NCI-H1436 treated with DMSO at 0.1 percent for 48 hours (cell line): ENCODE data around the gene XYLT1.

ENCODE experiments used
- DNase-seq: peaks from one replicate; lab custom pipeline; 2025; lab: John Stamatoyannopoulos, UW

The XYLT1 gene

DNA sequence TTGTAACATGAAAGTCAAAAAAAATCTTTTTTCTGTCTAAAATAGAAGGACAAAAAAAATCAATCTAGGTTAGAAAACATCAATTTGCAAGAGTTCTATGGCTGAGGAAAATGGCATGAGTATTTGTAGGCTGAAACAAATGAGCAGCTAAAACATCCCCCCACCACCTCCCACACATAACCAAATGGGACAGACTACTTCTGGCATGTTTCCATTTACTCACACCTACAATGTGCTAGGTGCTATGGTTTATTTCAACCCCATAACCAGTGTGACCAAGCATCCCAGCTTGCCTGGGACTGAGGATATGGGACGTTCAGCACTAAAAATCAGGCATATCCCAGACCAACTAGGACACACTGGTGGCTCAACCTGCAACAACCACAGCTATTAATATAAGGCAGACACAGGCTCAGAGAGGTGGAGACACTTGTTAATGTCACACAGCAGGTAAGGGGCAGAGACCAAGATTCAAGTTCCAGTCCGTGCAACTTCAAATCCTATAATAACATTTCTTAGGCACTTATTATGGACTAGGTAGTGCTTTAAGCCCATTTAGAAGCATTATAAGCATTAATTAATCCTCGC lies 96.0 kb downstream of the XYLT1 start:
- DNase-seq: no peak

DNA sequence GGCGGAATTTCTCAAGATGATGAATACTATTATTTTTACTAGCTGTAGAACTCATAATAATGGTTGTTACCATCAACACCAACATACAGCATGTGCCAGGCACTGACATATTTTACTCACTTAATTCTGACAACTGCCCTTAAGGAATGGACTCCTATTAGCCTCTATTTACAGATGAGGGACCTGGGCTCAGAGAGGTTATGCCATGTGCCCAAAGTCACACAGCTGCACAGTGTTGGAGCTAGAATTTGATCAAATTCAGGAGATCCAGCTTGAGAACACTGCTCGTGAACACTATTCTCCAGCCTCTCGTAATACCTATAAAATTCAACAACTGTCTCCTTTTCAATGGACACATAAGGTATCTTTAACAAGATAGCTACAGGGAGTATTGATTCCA lies 97.2 kb downstream of the XYLT1 start:
- no peak for DNase-seq

DNA sequence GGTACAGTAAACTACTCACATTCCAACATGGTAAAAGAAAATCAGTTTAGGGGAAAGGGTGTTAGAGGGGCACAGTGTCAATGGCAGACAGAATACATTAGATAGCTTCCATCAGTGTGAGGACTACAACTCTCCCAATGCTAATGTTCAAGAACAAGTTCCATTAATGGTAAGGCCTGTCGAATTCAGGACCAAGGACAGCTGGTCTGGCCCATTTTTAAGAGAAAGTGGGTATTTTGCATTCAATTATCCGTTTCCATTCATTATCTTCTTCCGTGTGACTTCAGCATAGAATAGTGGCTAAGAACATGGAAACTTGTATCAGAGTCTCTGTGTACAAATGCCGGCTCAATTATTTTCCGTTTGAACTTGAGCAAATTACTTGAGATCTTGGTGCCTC lies 98.4 kb downstream of the XYLT1 start:
- DNase-seq: no peak

DNA sequence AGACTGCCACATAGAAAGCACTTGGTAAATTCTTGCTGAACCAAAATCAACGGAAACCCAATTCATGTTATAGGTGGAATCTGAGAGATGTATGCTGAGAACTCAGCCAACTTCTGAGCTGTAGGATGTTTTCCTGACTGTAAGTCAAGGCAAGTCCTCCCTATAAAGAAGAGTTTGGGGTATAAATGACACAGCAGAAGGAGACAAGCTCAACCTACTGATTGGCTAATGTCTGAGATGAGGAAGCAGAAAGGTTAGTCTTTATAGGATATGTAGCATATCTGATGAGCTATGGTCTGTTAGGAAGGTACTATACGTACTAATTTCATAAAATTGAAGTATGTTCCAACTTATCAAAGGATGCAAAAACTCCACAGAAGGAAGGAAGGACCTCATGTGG lies 99.5 kb downstream of the XYLT1 start:
- no peak for DNase-seq

DNA sequence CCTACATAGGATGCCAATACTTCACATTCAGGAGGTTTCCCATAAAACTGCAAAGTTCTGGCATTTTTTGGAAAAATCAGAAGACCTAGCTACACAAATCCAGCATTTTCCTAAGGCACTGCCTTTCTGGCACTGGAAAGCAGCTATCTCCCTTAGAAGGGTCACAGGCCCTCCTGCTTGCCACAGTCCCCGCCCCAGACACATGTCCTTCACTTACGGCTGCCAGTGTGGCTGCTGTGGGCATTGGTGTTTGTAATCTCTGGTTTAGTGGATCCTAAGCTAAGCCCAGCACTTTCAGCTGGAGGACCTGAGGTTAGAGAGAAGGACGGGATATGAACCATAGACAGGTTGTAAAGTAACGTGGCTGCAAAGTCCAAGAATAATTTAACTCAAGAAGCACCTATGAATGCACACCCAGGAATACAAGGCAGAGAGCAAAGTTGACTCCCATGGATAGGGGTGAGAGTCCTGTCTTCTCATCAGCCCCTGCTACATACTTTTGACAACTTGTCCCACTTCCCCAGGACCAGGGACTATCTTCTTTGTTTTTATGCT lies 100.0 kb downstream of the XYLT1 start:
- no peak for DNase-seq

DNA sequence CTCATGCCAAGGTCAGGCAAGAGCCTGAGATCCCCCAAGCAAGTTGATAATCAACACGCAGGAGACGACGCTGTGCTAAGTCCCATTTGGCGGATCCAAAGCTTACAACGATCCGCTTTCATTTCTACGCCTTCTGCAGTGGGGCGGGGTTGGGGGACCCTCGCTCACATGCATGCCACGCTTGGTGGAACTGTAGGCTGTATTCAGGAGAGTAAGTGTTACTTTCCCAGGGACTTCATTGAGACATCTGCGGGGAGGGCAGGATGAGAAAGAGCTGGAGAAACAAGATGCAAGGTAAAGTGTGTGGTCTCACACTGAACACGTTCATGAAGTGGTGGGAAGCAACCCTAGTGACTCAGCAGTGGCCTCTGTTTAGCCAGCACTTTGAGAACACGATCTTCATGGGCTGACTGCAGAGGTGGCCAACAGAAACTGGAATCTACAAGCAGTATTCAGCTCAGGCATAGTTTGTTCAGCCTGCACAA lies 100.5 kb downstream of the XYLT1 start:
- no peak for DNase-seq

DNA sequence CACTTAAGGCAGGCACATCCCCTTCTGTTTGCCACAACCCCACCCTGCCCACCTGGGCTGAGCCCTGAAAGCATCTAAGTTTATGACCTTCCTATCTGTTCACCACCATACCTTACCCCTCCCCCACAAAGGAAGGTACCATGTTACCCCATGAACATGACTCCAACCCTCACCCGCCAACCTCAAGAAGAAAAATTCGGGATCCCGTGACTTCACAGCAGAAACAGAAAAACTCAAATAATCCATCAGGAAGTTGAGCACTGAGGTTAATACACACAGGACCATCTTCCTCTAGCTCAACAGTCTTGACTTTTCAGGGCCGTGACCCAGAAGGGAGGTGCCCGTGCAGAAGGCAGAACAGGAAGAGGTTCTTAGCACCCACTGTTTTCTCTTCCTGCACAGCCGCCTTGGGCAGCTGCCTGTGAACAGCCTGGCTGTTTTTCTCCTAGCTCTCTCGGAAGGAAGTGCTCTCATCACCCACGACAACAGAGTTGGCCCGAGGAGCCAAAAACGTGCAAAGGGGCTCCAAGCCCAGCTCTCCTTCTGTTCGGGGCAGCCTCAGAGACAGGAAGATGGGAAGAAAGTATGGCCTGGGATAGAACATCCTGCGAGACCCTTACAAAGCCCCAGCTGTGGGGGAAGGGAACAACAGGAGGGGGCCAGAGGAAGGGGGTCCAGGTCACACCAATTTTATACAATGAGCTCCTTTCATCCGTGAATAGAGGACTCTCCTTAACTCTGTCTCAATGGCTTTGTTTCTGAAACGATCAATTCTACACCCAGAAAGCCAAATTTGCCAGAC lies 101.1 kb downstream of the XYLT1 start:
- DNase-seq: no peak

DNA sequence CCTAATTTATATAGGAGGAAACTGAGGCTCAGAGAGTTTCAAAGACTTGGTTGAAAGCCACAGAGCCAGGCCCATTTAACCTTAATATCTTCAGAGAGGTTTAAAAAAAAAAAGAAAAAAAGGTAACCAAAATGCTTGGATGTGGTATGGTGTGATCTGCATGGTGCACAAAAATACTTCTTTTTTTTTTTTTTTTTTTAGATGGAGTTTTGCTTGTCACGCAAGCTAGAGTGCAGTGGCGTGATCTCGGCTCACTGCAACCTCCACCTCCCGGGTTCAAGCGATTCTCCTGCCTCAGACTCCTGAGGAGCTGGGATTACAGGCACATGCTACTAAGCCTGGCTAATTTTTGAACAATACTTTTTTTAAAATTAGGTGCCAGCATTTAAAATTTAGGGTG lies 101.8 kb downstream of the XYLT1 start:
- DNase-seq: no peak

DNA sequence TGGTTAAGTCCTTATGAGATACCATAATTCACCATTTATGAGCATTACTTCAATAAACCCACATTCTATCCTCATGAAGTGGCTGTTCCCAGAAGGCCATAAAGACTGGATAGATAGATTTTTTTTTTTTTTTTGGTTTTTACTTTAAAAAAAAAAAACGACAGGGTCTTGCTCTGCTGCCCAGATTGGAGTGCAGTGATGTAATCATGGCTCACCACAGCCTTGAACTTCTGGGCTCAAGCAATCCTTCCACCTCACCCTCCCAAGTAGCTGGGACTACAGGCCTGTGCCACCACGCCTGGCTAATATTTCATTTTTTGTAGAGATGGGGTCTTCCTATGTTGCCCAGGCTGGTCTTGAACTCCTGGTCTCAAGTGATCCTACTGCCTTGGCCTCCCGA lies 102.3 kb downstream of the XYLT1 start:
- no peak for DNase-seq

DNA sequence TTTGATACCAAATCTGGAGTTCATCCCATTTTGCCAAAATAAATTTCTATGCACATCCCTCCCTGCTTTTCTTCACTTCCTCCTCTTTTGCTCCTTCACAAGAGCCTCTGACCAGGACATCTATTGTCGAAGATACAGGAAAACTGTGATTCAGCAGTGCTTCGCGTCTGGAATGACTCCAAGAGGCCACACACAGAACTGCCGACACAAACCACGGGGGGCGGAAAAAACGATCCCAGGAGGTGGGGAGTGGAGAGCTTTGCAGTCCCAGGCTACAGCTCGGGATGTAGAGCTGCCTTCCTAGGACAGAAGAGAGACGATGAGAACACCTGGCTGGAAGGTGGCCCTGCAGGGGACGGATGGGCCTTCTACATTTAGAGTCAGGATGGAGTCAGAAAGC lies 102.8 kb downstream of the XYLT1 start:
- DNase-seq: no peak

DNA sequence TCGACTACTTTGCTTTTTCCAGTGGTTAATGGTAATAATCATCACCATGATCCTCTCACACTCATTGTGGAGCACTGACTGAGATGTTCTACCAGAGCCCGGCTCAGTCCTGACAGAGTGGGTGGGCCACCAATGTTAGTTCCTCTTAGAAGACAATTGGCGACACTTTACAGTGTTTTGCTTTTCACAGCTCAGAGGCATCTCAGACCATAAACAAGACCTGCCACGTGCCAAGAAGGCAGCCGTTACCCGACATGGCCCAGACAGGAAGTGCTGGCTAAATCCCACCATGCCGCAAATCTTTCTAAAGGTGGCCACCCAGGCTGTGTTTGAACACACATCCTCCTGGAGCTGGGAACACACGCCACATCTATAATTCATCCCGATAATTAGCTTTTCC lies 103.7 kb downstream of the XYLT1 start:
- DNase-seq: no peak

DNA sequence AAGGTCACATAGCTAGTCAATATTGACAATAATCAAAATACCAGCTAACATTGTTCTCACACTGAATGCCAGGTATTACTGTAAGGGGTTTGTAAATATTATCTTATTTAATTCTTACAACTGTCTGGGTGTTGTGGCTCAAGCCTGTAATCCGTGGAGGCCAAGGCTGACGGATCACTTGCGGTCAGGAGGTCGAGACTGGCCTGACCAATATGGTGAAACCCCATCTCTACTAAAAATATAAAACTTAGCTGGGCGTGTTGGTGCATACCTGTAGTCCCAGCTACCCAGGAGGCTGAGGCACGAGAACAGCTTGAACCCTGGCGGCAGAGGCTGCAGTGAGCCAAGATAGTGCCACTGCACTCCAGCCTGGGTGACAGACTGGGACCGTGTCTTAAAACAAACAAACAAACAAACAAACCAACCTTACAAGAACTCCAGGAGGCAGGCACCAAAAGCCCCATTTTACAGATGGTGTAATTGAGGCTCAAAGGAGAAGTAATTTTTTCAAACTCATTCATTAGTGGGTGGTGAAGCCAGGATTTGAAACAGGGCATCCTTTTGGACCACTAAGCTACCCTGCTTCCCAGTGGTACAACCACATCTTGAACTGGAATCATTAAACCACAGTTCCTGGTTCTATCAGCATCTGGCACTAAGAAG lies 104.3 kb downstream of the XYLT1 start:
- no peak for DNase-seq

DNA sequence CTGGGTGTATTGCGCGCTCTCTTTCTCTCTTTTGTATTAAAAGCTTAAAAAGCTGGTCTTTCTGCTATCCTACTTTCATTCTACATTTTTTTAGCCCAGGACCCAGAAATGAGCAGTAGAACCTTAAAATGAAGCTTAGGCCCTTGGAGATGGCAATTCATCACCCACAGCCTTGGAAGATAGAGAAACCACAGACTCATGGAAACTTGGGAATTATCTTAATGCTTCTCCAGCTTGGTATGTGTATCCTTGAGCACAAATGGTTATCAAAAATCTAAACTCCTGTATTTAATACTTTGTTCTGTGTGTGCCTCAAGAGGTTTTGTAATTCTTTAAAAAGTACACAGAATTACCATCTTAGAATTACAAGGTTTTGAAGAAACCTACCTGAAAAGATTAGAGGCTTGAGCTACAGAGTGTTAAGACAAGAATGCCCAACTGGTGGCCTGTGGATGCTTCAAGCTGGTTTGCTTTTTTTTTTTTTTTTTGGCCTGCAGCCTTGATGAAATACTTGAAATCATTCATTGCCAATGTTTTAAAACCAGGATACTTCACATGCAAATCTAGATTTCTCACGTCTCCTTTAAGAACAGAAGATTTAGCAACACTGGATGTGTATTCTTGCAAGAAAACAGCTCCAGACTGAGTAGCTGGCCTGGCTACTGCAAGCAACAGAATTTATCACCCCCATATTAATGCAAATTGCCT lies 105.0 kb downstream of the XYLT1 start:
- no peak for DNase-seq

DNA sequence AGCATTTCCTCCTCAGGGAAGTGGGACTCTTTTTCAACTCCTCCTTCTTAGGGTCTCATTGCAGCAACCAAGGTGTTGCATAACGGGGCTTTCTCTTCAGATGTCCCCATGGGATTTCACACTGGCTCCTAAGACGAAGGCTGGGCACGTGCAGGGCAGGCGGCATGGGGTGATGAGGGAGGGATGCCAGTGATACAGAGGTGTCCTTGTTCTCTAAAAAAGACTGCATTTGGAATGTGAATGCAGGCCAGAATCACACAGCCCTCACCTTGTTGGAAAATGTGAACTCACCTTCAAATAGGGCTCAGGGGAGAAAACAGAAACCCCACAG lies 105.6 kb downstream of the XYLT1 start:
- DNase-seq: no peak

DNA sequence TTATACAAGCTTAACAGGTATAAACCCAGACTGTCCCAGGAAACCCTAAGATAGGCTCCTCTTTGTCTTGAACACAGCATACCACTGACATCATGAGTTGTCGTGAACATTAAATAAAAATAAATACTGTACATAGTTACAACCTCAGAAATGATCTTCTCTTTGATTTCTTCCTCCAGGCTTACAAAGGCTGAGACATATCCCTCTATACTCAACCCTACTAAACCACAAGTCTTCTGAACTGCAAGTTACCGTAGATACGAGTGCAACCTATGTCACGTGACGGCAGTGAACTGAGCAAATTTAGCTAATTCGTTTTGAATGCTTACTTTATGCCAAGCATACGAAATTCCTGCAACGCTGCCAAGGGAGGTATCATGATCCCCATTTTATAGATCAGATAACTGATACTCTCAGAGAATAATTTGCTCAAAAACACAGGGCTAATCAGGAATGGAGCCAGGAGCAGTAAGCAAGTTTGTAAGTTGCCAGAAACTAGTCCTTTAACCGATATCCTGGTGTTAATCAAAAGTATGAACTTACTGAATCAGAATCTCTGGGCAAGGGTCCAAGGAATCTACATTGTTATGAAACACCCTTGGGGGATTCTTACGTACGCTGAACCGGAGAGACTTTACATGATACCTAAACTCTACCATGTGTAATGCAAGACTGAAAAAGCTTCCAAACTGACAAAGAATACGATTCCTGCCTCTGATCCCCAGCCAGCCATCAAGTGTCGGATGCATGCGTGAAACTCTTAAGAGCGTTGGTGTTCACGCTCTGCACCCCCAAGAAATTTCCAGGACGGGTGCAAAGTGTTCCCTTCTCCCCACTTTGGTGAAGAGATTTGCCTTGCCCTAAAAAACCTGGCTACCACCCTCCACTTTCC lies 106.2 kb downstream of the XYLT1 start:
- DNase-seq: no peak

DNA sequence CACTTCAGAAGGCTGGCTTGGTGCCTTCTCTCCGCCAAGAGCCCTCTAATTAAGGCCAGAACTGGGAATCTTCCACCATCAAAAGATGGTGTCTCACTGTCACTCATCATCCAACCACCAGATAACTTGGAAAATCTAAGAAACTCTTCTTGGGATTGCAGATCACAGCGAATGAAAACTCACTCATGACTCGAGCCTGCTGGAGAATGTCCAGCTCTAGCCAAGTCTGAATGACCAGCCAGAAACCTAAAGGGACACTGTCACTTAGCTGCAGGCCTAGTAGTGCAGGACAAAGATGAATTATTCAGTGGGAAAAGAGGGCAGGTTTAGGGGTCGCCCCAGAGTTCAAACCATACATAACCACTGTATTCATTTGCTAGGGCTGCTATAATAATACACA lies 107.8 kb downstream of the XYLT1 start:
- no peak for DNase-seq

DNA sequence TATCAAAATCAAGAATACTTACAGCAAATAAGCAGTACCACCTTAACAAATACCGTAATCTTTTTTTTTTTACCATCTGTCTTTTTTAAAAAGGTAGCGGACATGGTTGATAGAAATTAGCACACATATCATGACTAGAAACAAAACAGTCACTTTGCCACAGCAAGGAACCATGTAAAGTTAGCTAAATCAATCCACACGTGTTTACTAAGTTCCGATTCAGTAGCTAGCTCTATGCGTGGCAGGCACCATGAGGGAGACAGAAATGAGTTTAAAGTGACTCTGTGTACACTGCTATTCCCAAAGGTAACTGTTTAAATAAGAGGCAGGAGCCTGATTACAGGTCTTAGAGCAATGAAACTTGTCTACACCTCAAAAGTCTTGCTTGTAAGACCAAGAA lies 108.6 kb downstream of the XYLT1 start:
- no peak for DNase-seq

DNA sequence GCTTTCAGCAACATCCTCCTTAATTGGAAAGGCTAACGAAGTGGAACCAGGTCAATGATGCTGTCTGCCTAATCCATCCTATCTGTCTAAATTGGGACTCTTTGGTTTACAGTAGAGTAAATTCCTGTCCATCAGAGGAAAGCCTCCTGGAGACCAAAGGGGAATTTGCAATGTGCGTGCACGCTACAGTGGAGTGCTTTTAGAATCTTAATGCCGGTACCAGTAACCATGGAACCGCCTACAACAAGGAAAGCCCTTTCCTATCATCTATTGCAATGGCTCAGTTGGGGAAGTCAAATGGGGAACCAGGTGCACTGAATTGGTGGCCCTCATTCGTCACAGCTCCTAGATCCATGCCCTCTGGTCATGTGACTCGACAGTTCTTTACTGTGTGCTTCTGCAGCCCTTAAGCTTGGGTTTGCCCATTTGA lies 110.1 kb downstream of the XYLT1 start:
- DNase-seq: no peak

DNA sequence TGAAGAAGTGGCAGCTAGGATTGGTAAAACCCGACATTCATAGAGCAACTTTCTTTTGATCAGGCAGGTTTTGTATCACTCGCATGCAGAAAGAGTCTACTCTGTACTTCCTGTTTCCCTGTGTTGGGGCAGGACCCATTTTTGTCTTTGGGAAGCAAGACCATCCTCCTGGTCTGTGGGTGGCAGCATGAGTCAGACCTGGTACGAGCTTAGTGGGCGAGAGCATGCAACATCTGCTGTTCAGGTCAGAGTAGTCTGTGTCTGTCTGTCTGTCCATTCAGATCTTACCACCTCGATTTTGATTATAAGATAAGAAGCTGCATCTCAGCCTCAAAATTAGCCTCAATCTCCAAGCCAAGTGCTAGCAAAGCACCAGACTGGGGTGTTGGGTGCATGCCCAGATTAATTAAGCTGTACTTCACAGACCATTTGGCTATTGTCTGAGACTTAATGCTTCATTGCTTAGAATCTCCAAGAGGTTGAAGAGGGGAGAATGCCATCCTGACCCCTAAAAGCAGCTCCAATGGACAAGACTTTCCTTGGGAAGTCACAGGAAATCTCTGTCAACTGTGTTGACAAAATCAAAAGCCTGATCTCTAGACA lies 110.9 kb downstream of the XYLT1 start:
- no peak for DNase-seq

DNA sequence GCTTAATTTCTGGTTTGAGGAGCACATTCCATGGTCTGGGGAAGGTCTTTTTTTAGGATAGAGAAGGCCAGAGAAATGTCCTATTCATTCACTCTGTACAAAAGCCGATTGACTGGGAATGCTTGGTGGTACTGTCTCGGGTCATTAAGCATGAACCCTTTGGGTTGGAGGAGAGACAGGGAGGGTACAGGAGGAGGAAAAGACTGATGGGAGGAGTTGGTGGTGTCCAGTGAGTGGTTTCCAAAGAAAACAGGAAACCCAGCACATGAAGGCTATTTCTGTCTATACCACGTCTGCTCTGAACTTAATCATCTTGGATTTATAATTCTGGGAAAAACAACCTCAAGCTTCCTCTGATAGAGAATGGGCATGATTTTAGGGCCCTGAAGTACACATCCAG lies 111.9 kb downstream of the XYLT1 start:
- no peak for DNase-seq

DNA sequence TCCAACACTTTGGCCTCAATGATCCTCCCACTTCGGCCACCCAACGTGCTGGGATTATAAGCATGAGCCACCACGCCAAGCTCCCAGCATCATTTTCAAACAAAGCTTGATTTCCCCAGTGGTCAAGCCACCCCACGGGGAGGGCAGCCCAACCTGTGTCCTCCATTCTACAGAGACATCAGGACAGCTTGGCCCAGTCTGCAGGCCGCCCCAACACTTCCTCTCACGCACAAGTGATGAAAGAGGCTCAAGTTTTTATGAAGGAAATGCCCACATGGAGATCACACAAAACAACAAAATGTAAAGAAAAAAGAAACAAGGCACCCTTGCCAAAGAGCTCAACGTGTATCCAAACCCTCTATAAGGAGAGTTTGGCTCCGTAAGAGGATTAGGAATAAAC lies 112.4 kb downstream of the XYLT1 start:
- no peak for DNase-seq
